GM23338 (cell line): ENCODE results near the gene PXMP2. TPM values are rescaled to one million over a fixed set of nuclear protein-coding genes. Genes with fewer than 3 reads are reported as not detected.

ENCODE experiments used
- ATAC-seq: fragments of 200-7000 bp; cut with Tn5 transposase; 3 replicates; pipeline ENCODE4 v1.9.1; 2020
- DNase-seq: peaks from one replicate; pipeline ENCODE4 v3.0.0-alpha.2; 2015; ENCODE audit warnings: low spot score
- H2AFZ ChIP-seq: fragments of 200-600 bp; sonication (generic); 2 replicates; pipeline ENCODE4 v1.8.0; 2016; ENCODE audit warnings: antibody characterized with exemption, mild to moderate bottlenecking, moderate library complexity
- H3F3A ChIP-seq: fragments of 200-600 bp; sonication (generic); replicated peaks from 2 replicates; pipeline ENCODE4 v1.8.0; 2017; ENCODE audit warnings: antibody characterized with exemption, mixed run types, low read depth
- H3K27ac ChIP-seq: fragments of 200-600 bp; sonication (generic); 2 replicates; pipeline ENCODE4 v1.6.1; 2016; ENCODE audit warnings: low read depth
- H3K27me3 ChIP-seq: fragments of 200-600 bp; sonication (generic); 2 replicates; pipeline ENCODE4 v1.8.0; 2016; ENCODE audit warnings: mild to moderate bottlenecking, mixed run types, moderate library complexity; ENCODE audit not compliant: insufficient read depth
- H3K36me3 ChIP-seq: fragments of 200-600 bp; sonication (generic); 2 replicates; pipeline ENCODE4 v1.8.0; 2016; ENCODE audit warnings: mild to moderate bottlenecking; ENCODE audit not compliant: insufficient read depth
- H3K4me1 ChIP-seq: fragments of 200-600 bp; sonication (generic); 2 replicates; pipeline ENCODE4 v1.8.0; 2016; ENCODE audit warnings: mild to moderate bottlenecking, moderate library complexity; ENCODE audit not compliant: insufficient read depth
- H3K4me2 ChIP-seq: fragments of 200-600 bp; sonication (generic); 2 replicates; pipeline ENCODE4 v1.7.1; 2017; ENCODE audit warnings: mixed run types
- H3K4me3 ChIP-seq: fragments of 200-600 bp; sonication (generic); 2 replicates; pipeline ENCODE4 v1.6.1; 2016; ENCODE audit warnings: mixed run types
- H3K79me2 ChIP-seq: fragments of 200-600 bp; sonication (generic); replicated peaks from 2 replicates; pipeline ENCODE4 v1.8.0; 2017; ENCODE audit warnings: mild to moderate bottlenecking; ENCODE audit not compliant: insufficient read depth
- H3K9me2 ChIP-seq: fragments of 200-600 bp; sonication (generic); 2 replicates; pipeline ENCODE4 v1.8.0; 2017; ENCODE audit not compliant: insufficient read depth
- H4K20me1 ChIP-seq: fragments of 200-600 bp; sonication (generic); replicated peaks from 2 replicates; pipeline ENCODE4 v1.8.0; 2017; ENCODE audit warnings: mild to moderate bottlenecking; ENCODE audit not compliant: insufficient read depth
- H3K27ac Mint-ChIP-seq: 2 replicates; pipeline ENCODE4 v1.8.0; 2020; ENCODE audit warnings: inconsistent platforms, mild to moderate bottlenecking, moderate library complexity, mixed read lengths
- H3K27me3 Mint-ChIP-seq: 3 replicates; pipeline ENCODE4 v1.8.0; 2022; ENCODE audit warnings: low read depth, mild to moderate bottlenecking, moderate library complexity, mixed read lengths, inconsistent platforms; ENCODE audit not compliant: insufficient read depth, poor library complexity
- H3K36me3 Mint-ChIP-seq: 3 replicates; pipeline ENCODE4 v1.8.0; 2021; ENCODE audit warnings: low read depth, mild to moderate bottlenecking, inconsistent platforms, moderate library complexity, mixed read lengths
- H3K4me1 Mint-ChIP-seq: 3 replicates; pipeline ENCODE4 v1.8.0; 2020; ENCODE audit warnings: mild to moderate bottlenecking, inconsistent platforms, mixed read lengths
- H3K4me3 Mint-ChIP-seq: 3 replicates; pipeline ENCODE4 v1.8.0; 2021; ENCODE audit warnings: moderate library complexity, mild to moderate bottlenecking, inconsistent platforms, mixed read lengths
- H3K9me3 Mint-ChIP-seq: 3 replicates; pipeline ENCODE4 v1.8.0; 2020; ENCODE audit warnings: moderate library complexity, mild to moderate bottlenecking, inconsistent platforms, mixed read lengths
- CREB1 ChIP-seq: fragments of 250-450 bp; sonication (Bioruptor Pico); IDR thresholded peaks from 2 replicates; pipeline ENCODE4 v1.5.0; 2020; ENCODE audit warnings: low read depth, mild to moderate bottlenecking, moderate library complexity
- EZH2 ChIP-seq: fragments of 200-600 bp; sonication (generic); IDR thresholded peaks from one replicate; pipeline ENCODE4 v1.8.0; 2017; ENCODE audit warnings: antibody characterized with exemption, mild to moderate bottlenecking, low read depth; ENCODE audit not compliant: unreplicated experiment
- EZH2phosphoT487 ChIP-seq: fragments of 200-600 bp; sonication (generic); IDR thresholded peaks from one replicate; pipeline ENCODE4 v1.8.1; 2018; ENCODE audit warnings: antibody characterized with exemption; ENCODE audit not compliant: unreplicated experiment
- JUNB ChIP-seq: IDR thresholded peaks from one replicate; pipeline ENCODE4 v1.6.1; 2016; ENCODE audit warnings: antibody characterized with exemption; ENCODE audit not compliant: unreplicated experiment
- NANOG ChIP-seq: IDR thresholded peaks from 2 replicates; pipeline ENCODE4 v1.6.1; 2016; ENCODE audit warnings: antibody characterized with exemption, borderline replicate concordance
- POLR2AphosphoS5 ChIP-seq: IDR thresholded peaks from 2 replicates; pipeline ENCODE4 v1.6.1; 2016; ENCODE audit warnings: antibody characterized with exemption, low read depth
- STAT1 ChIP-seq: IDR thresholded peaks from one replicate; pipeline ENCODE4 v1.6.1; 2016; ENCODE audit warnings: antibody characterized with exemption; ENCODE audit not compliant: unreplicated experiment
- ZNF114 ChIP-seq: fragments of 250-450 bp; sonication (Bioruptor Pico); IDR thresholded peaks from 2 replicates; pipeline ENCODE4 v1.5.0; 2020; ENCODE audit warnings: mild to moderate bottlenecking, moderate library complexity
- ZNF331 ChIP-seq: fragments of 250-450 bp; sonication (Bioruptor Pico); IDR thresholded peaks from 2 replicates; pipeline ENCODE4 v1.5.0; 2020; ENCODE audit warnings: low read depth, mild to moderate bottlenecking, moderate library complexity
- ZNF462 ChIP-seq: fragments of 250-450 bp; sonication (Bioruptor Pico); IDR thresholded peaks from 2 replicates; pipeline ENCODE4 v1.5.0; 2020; ENCODE audit warnings: mild to moderate bottlenecking, moderate library complexity
- polyA plus RNA-seq: library from polyadenylated mRNA; unstranded; fragments of >200 nt; fragmentation: Nextera tagmentation; extraction: Ambion mirVana; gene quantifications from 2 replicates; pipeline ENCODE4 v1.2.1, GENCODE V29; 2016
- total RNA-seq: library from RNA; depleted of rRNA; stranded (reverse); fragments of >200 nt; shearing (Covaris generic); gene quantifications from 2 replicates; pipeline ENCODE4 v1.2.3, GENCODE V29; 2014
- TF ChIP-seq, protein P1 (sequence below), 2 experiments: fragments of 200-600 bp in 1 of 2; sonication (generic) in 1 of 2; conservative IDR thresholded peaks; 2 replicates each; pipeline versions ENCODE4 v1.5.1 to v1.6.1; 2016 to 2017; ENCODE audit warnings: antibody characterized with exemption in 2 of 2, low read depth in 2 of 2, mild to moderate bottlenecking in 2 of 2, moderate library complexity in 1 of 2
- TF ChIP-seq, protein P2 (sequence below): IDR thresholded peaks from one replicate; pipeline ENCODE4 v1.6.1; 2018; ENCODE audit warnings: antibody characterized with exemption; ENCODE audit not compliant: unreplicated experiment
- TF ChIP-seq, protein P3 (sequence below): IDR thresholded peaks from 2 replicates; pipeline ENCODE4 v1.6.1; 2016; ENCODE audit warnings: antibody characterized with exemption

The PXMP2 gene
- total and polyA plus RNA-seq, 2 experiments from 2014 or later = 17.3 to 19.7 TPM

GRCh38 chr12:132665794-132666193 lies 21.6 kb upstream of the PXMP2 start:
- Histone ChIP-seq H2AFZ (no peak overlapping the region), H3K4me3 (no peak overlapping the region), H3K4me2 (no peak overlapping the region), H3K4me1 (no peaks in the 10 kb centered on the region), H3K27me3 (no peaks in the 10 kb centered on the region), H4K20me1 (peaks cover 11% of the 10 kb centered on the region), H3F3A (no peaks in the 10 kb centered on the region), H3K36me3 (peaks cover 50% of the 10 kb centered on the region), H3K27ac (peak overlapping the region; percentile 20; the same call in 1 of the 2 replicates), H3K79me2 (no peaks in the 10 kb centered on the region), H3K9me2 (no peaks in the 10 kb centered on the region)
- no peaks in the 10 kb centered on the region for H3K4me1 Mint-ChIP-seq
- TF ChIP-seq CREB1 (CRISPR knock-in tag) (no peak), ZNF114 (CRISPR knock-in tag) (no peak), ZNF331 (CRISPR knock-in tag) (no peak), EZH2phosphoT487 (no peak), ZNF462 (CRISPR knock-in tag) (no peak), JUNB (no peak), STAT1 (no peak), NANOG (no peak), EZH2 (no peak), POLR2AphosphoS5 (no peak)
- TF ChIP-seq, protein P1, sequence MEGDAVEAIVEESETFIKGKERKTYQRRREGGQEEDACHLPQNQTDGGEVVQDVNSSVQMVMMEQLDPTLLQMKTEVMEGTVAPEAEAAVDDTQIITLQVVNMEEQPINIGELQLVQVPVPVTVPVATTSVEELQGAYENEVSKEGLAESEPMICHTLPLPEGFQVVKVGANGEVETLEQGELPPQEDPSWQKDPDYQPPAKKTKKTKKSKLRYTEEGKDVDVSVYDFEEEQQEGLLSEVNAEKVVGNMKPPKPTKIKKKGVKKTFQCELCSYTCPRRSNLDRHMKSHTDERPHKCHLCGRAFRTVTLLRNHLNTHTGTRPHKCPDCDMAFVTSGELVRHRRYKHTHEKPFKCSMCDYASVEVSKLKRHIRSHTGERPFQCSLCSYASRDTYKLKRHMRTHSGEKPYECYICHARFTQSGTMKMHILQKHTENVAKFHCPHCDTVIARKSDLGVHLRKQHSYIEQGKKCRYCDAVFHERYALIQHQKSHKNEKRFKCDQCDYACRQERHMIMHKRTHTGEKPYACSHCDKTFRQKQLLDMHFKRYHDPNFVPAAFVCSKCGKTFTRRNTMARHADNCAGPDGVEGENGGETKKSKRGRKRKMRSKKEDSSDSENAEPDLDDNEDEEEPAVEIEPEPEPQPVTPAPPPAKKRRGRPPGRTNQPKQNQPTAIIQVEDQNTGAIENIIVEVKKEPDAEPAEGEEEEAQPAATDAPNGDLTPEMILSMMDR (conservative IDR thresholded peaks at IDR 0.05; ENCODE audit: low read depth in 2 of 2) = no peak
- TF ChIP-seq, protein P2, sequence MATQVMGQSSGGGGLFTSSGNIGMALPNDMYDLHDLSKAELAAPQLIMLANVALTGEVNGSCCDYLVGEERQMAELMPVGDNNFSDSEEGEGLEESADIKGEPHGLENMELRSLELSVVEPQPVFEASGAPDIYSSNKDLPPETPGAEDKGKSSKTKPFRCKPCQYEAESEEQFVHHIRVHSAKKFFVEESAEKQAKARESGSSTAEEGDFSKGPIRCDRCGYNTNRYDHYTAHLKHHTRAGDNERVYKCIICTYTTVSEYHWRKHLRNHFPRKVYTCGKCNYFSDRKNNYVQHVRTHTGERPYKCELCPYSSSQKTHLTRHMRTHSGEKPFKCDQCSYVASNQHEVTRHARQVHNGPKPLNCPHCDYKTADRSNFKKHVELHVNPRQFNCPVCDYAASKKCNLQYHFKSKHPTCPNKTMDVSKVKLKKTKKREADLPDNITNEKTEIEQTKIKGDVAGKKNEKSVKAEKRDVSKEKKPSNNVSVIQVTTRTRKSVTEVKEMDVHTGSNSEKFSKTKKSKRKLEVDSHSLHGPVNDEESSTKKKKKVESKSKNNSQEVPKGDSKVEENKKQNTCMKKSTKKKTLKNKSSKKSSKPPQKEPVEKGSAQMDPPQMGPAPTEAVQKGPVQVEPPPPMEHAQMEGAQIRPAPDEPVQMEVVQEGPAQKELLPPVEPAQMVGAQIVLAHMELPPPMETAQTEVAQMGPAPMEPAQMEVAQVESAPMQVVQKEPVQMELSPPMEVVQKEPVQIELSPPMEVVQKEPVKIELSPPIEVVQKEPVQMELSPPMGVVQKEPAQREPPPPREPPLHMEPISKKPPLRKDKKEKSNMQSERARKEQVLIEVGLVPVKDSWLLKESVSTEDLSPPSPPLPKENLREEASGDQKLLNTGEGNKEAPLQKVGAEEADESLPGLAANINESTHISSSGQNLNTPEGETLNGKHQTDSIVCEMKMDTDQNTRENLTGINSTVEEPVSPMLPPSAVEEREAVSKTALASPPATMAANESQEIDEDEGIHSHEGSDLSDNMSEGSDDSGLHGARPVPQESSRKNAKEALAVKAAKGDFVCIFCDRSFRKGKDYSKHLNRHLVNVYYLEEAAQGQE = no peak
- TF ChIP-seq, protein P3, sequence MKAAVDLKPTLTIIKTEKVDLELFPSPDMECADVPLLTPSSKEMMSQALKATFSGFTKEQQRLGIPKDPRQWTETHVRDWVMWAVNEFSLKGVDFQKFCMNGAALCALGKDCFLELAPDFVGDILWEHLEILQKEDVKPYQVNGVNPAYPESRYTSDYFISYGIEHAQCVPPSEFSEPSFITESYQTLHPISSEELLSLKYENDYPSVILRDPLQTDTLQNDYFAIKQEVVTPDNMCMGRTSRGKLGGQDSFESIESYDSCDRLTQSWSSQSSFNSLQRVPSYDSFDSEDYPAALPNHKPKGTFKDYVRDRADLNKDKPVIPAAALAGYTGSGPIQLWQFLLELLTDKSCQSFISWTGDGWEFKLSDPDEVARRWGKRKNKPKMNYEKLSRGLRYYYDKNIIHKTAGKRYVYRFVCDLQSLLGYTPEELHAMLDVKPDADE = no peak
- no peaks in the 10 kb centered on the region for H3K27me3 Mint-ChIP-seq
- no peak overlapping the region for H3K27ac Mint-ChIP-seq
- ATAC-seq = no peak
- H3K4me3 Mint-ChIP-seq = no peak overlapping the region
- no peaks in the 10 kb centered on the region for H3K9me3 Mint-ChIP-seq
- no peak for DNase-seq
- peaks cover 94% of the 10 kb centered on the region for H3K36me3 Mint-ChIP-seq
